Neuron (in vitro differentiated cells): ENCODE results near the gene SPCS3.
"Not testable (repeated sequence)": the region's sequence is repeated elsewhere in the genome, so short reads cannot be mapped to it uniquely, and the experiment has no call there.

Experiments used
- H2AFZ ChIP-seq: one replicate; pipeline ENCODE4 v1.6.1; 2013; ENCODE audit warnings: low read depth, mild to moderate bottlenecking, inconsistent platforms, low read length, moderate library complexity
- H3K27me3 ChIP-seq: one replicate; pipeline ENCODE4 v1.6.1; 2013; ENCODE audit warnings: low read length; ENCODE audit not compliant: insufficient read depth
- H3K36me3 ChIP-seq: one replicate; pipeline ENCODE4 v1.6.1; 2013; ENCODE audit warnings: low read length; ENCODE audit not compliant: insufficient read depth
- H3K4me1 ChIP-seq: one replicate; pipeline ENCODE4 v1.6.1; 2013; ENCODE audit warnings: low read length; ENCODE audit not compliant: insufficient read depth
- H3K4me3 ChIP-seq: 2 replicates; pipeline ENCODE4 v1.5.1; 2013; ENCODE audit warnings: mild to moderate bottlenecking, low read length, moderate library complexity
- H3K9me3 ChIP-seq: one replicate; pipeline ENCODE4 v1.6.1; 2013; ENCODE audit warnings: low read length

The SPCS3 gene

DNA sequence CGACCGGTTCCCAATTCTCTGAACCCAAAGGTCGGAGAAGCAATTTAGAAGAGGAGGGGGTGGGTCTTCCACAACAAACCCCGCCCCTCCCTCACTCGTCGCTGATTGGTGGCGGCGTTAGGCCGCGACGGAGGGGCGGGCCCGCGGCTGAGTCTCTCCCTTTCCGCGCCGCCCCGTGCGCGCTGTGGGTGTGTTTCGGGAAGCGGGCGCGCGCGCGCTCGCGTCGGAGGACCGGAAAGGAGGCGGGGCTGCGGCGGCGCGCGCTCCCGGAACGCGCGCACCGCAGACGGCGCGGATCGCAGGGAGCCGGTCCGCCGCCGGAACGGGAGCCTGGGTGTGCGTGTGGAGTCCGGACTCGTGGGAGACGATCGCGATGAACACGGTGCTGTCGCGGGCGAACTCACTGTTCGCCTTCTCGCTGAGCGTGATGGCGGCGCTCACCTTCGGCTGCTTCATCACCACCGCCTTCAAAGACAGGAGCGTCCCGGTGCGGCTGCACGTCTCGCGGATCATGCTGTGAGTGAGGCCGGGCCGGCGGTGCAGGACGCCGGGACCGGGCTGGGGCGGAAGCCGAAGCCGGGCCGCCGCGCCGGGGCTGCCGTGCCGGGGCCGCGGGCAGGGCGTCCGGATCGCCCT, at the start of gene SPCS3:
TSS of gene SPCS3 (plus strand) at position 263 of the 636 bp plus-strand sequence. CDS start at position 374, 111 bp downstream.
- no peaks in the 10 kb centered on the region for H3K9me3 ChIP-seq
- peaks cover 3% of the 10 kb centered on the region for H3K36me3 ChIP-seq
- H3K4me1 ChIP-seq, result peaks cover 28% of the 10 kb centered on the region
- peak within 1 kb of the TSS; percentile 100 for H3K4me3 ChIP-seq
- H3K27me3 ChIP-seq, result no peaks in the 10 kb centered on the region
- peak within 1 kb of the TSS; percentile 96 for H2AFZ ChIP-seq

DNA sequence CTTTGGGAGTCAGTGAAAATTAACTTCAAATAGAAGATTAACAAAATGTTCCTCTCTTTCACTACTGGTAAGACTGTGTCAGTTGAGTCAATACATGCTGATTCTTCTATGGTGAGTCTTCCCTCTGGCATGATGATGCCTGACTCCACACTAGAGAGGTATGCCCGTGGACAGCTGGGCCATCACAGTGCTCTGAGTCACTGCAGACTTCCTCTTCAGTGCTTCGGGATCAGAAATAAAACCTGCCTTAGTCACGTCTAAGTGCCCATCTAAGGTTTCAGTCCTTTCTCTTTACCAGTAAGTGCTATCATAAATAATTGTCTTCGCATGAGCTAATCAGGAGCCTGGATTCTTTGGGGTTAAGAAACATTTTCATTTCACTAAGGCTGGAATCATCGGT, 49.1 kb upstream of the SPCS3 start:
- Histone ChIP-seq H3K27me3 (no peaks in the 10 kb centered on the region), H3K4me1 (no peaks in the 10 kb centered on the region), H2AFZ (no peak overlapping the region), H3K4me3 (no peak overlapping the region), H3K9me3 (no peaks in the 10 kb centered on the region), H3K36me3 (no peaks in the 10 kb centered on the region)

DNA sequence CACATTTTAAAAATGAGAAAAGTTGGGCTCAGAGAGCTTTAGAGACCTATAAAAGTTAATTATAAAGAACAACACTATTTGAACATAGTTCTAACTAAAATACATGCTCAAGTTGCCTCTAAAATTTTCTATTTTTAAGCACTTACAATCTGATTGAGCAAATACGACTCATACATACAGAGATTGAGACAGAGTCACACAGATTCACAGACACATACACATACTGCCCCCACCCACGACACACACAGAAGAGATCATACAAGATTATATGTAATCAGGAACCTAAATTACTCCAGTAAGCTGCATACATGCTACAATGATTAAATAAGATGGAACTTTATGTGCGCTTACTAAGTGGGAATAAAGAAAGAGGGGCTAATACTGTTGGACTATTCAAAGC, 48.0 kb upstream of the SPCS3 start:
- Histone ChIP-seq H3K27me3 (no peaks in the 10 kb centered on the region), H3K4me3 (no peak overlapping the region), H3K9me3 (no peaks in the 10 kb centered on the region), H3K4me1 (no peaks in the 10 kb centered on the region), H3K36me3 (no peaks in the 10 kb centered on the region), H2AFZ (no peak overlapping the region)

DNA sequence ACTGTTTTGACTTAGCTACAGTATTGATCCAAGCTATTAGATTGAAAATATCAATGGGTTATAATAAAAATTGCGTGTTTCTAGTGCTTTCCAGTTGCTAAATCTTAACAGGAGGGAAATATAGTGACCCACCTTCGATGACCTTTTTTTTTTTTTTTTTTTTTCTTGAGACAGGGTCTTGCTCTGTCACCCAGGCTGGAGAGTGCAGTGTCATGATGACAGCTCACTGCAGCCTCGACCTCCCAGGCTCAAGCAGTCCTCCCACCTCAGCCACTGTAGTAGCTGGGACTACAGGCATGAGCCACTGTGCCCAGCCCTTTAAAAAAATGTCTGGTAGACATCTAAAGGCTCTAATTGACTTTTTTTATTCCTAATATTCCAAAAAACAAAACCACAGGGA, 47.0 kb upstream of the SPCS3 start:
- H3K4me1 ChIP-seq, result no peaks in the 10 kb centered on the region

DNA sequence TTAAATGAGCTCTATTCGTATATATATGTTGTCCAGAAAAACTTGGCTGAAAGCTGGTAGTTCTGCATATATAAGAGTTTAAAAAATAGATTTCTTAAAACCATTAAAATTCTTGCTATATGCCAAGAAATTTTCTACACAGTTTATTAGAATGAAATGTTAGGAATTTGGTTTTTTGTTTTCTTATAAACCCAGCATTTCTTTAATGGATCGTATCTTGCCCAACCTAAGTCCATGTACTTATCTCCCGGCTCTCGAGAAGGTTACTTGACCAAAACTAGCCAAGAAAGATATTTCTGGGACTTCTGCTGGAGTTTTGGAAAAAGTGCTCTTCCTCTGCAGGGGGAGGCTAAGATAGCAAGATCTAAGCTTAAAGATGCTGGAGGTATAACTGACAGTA, 46.0 kb upstream of the SPCS3 start:
- no peaks in the 10 kb centered on the region for H3K36me3 ChIP-seq
- no peak overlapping the region for H3K4me3 ChIP-seq
- no peaks in the 10 kb centered on the region for H3K9me3 ChIP-seq
- no peak overlapping the region for H2AFZ ChIP-seq
- no peaks in the 10 kb centered on the region for H3K27me3 ChIP-seq
- H3K4me1 ChIP-seq, result no peaks in the 10 kb centered on the region

More for the DNA sequence above, 47.0 kb upstream of the SPCS3 start:
- H3K27me3 ChIP-seq, result no peaks in the 10 kb centered on the region
- H3K4me3 ChIP-seq, result no peak overlapping the region
- no peak overlapping the region for H2AFZ ChIP-seq
- H3K36me3 ChIP-seq, result no peaks in the 10 kb centered on the region
- no peaks in the 10 kb centered on the region for H3K9me3 ChIP-seq

DNA sequence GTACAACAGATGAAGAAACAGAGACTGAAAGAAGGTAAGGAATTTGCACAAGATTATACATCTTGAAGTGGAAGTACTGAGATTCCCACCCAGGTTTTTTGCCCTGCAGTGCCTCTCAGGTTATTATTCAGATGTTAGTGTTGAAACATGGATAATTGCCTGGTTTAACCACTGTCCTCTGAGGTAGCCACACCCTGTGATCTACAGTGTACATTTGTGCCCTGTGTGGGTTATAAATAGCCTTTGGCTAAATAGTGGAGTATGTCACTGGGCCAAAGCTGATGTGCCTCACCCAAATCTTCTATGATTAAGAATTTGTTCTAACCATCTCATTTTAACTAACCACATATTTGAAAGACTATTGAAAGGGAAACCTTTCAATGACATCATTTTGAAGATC, 45.3 kb upstream of the SPCS3 start:
- no peak overlapping the region for H2AFZ ChIP-seq
- H3K27me3 ChIP-seq, result no peaks in the 10 kb centered on the region
- no peaks in the 10 kb centered on the region for H3K36me3 ChIP-seq
- H3K4me3 ChIP-seq, result no peak overlapping the region
- no peaks in the 10 kb centered on the region for H3K4me1 ChIP-seq
- no peaks in the 10 kb centered on the region for H3K9me3 ChIP-seq

DNA sequence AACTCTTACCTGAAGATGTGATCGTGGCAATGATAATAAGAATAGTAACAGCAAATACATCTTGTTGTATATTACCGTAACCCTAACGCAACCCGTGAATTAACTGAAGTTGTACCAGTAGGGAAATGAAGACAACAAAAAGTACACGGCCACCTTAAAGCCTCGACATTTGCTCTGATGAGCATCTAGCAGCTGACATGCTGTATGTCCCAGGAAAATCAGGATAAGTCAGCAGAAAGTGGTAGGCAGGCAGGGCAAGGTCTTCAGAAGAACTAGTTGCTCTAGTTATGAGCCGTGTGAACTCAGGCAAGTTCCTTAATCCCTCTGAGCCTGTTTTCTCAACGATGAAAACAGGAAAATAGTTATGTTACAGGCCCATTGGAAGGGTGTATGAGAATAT, 43.1 kb upstream of the SPCS3 start:
- no peak overlapping the region for H3K4me3 ChIP-seq
- H3K36me3 ChIP-seq, result no peaks in the 10 kb centered on the region
- H2AFZ ChIP-seq, result peak overlapping the region; percentile 24
- H3K27me3 ChIP-seq, result no peaks in the 10 kb centered on the region
- no peaks in the 10 kb centered on the region for H3K4me1 ChIP-seq
- no peaks in the 10 kb centered on the region for H3K9me3 ChIP-seq

DNA sequence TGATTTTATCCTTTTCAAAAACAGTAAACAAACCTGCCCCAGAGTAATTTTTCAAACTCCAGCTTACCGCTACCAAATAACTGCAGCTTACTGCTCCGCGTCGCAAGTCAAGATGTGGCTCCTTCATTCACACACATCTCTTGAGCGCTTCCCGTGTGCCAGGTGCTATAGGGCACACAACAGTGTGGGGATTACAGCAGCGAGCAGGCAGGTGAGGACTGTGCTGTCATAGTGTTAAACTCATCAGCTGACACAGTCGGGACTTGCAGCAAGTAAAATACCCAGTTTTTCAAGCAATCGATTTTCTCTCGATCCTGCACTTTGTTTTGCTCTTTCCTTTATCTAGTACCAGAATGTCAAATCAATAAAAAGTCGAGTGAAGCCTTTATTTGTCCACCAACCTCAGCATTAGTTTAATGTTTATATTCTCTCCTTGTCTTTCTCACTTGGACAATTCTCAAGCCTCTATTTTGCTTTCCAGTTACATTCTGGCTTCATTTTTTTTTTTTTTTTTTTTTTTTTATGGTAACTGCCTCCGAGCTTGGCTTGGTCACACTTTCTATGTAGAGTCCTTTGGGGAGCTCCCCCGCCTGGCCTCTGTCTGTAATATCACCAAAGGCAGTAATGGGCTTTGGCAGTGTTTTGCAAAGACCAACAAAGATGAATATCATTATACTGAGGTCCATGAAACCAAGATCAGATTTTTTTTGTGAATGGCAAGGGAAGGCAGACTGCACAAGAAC, 42.4 kb upstream of the SPCS3 start:
- Histone ChIP-seq H3K36me3 (no peaks in the 10 kb centered on the region), H3K4me1 (no peaks in the 10 kb centered on the region), H3K27me3 (no peaks in the 10 kb centered on the region), H3K4me3 (no peak overlapping the region), H2AFZ (peak overlapping the region; percentile 24), H3K9me3 (no peaks in the 10 kb centered on the region)

DNA sequence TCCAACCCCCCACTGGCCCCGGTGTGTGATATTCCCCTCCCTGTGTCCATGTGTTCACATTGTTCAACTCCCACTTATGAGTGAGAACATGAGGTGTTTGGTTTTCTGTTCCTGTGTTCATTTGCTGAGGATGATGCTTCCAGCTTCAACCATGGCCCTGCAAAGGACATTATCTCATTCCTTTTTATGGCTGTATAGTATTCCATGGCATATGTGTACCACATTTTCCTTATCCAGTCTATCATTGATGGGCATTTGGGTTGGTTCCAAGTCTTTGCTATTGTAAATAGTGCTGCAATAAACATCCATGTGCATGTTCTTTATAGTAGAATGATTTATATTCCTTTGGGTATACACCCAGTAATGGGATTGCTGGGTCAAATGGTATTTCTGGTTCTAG, 40.2 kb upstream of the SPCS3 start:
- H3K27me3 ChIP-seq, H3K4me1 ChIP-seq, H2AFZ ChIP-seq, H3K4me3 ChIP-seq, H3K9me3 ChIP-seq, H3K36me3 ChIP-seq: not testable (repeated sequence)

DNA sequence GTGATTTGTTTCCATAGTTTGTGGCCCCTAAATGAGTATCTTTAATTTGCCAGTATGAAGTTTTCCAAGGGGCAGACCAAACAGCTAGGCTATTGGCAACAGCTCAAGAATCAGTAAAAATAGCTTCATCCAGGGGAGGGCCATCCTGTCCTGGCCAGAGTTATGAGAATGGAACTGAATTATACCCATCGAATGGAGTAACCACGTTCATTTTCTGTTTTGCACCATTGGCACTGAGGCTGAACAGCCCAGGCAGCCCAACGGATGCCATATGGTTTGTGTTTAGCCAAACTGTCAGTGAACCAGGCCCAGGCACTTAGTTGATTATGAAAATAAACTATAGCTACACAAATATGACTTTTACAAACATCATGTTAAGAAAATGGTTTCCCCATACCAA, 33.0 kb upstream of the SPCS3 start:
- Histone ChIP-seq H3K4me1 (no peaks in the 10 kb centered on the region), H3K27me3 (no peaks in the 10 kb centered on the region)

DNA sequence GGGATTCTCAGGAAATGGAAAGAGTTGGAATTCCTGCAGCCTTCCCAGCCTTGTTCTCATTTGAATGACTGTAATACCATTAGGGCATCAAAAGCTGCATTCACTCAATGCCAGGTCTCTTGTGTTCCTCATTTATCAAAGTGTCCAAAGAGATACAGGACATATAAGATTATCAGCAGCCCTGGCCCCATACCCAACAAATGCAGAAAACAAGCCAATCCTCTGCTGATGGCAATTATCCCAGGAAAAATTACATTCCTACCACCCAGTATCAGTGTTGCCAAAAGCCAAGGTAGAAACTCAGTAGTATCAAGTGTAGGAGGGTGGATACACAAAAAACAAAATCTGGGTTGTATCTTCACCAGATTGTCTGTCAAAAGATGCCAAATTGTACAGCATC, 32.2 kb upstream of the SPCS3 start:
- Histone ChIP-seq H2AFZ (no peak overlapping the region), H3K9me3 (no peaks in the 10 kb centered on the region), H3K4me1 (no peaks in the 10 kb centered on the region), H3K36me3 (no peaks in the 10 kb centered on the region), H3K4me3 (no peak overlapping the region), H3K27me3 (no peaks in the 10 kb centered on the region)

More for the DNA sequence above, 33.0 kb upstream of the SPCS3 start:
- no peak overlapping the region for H3K4me3 ChIP-seq
- no peaks in the 10 kb centered on the region for H3K36me3 ChIP-seq
- H3K9me3 ChIP-seq, result no peaks in the 10 kb centered on the region
- no peak overlapping the region for H2AFZ ChIP-seq

DNA sequence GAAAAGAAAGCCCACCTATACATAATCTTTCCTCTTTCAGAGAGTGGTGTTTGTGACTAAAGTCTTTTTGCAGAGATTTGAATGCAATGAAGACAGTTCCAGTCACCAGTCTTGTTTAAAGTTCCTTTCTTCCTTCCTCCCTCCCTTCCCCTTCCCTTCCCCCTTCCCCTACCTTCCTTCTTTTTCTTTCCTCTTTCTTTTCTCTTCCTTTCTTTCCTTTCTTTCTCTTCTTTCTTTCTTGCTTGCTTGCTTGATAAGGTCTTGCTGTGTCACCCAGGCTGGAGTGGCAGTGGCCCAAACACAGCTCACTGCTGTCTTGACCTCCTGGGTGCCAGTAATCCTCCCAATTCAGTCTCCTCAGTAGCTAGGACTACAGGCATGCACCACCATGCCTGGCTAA, 31.7 kb upstream of the SPCS3 start:
- Histone ChIP-seq H3K4me3 (no peak overlapping the region), H3K9me3 (no peaks in the 10 kb centered on the region), H2AFZ (no peak overlapping the region), H3K36me3 (no peaks in the 10 kb centered on the region), H3K4me1 (no peaks in the 10 kb centered on the region), H3K27me3 (no peaks in the 10 kb centered on the region)

DNA sequence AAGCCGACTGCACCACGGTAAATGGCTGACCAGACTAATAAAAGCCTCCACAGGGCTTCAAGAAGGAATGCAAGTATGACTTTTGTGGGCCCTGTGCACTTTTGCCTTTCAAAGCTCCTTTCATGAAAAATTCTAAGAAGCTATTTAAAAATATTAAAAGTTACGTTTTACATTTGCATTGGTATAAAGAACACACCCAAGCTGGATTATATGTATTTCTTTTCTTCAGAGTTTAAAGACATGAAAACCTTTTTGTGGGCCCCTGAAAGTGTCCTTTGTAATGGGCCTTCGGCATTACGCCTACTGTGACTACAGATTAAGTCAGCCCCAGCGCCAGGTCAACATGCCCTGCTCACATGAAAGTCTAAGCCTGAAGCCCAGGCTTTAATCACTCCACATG, 30.2 kb upstream of the SPCS3 start:
- Histone ChIP-seq H2AFZ (no peak overlapping the region), H3K36me3 (no peaks in the 10 kb centered on the region), H3K4me1 (no peaks in the 10 kb centered on the region), H3K9me3 (no peaks in the 10 kb centered on the region), H3K27me3 (no peaks in the 10 kb centered on the region), H3K4me3 (no peak overlapping the region)

DNA sequence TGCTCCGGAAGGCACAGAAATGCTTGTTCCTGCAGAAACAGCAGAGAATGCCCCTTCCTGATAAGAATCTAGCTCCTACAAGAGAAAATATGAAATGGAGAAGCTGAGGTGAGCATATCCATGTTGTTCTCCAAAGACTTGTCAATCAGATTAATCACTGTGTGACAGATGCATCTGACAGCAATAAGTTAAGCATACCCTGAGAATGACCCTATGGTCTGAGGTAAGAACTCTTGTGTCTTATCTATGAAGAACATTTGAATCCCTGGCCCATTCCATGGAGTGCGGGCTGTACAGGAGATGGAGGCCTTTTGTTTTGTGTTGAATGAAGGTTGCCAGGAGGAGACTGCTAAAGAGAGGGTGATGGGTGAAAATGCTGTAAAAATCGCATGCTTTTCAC, 29.2 kb upstream of the SPCS3 start:
- Histone ChIP-seq H3K9me3 (no peaks in the 10 kb centered on the region), H3K36me3 (no peaks in the 10 kb centered on the region), H2AFZ (no peak overlapping the region), H3K4me1 (no peaks in the 10 kb centered on the region), H3K4me3 (no peak overlapping the region), H3K27me3 (no peaks in the 10 kb centered on the region)
